Measurements from ENCODE around the gene FAM228B.

DNA sequence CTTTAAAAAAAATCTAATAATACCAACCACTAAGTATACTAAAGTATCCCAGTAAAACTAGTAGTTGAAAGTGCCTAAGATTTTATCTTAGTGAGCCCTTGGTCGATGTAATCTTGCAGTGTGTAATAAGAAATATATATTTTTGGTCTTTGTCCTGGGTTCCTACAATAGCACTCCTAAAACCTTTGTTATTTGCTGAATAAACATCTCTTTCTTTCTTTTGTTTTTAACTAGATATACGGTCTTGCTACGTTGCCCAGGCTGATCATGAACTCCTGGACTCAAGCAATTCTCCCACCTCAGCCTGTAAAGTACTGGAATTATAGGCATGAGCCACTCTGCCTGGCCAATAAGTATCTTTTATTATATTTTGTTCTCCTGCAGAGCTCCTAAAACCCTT, 36.2 kb upstream of the FAM228B start:
- TF ChIP-seq TAF1 (IDR thresholded peaks at IDR 0.05; ENCODE audit: low read depth) (no peak), CREB1 (IDR thresholded peaks at IDR 0.05; ENCODE audit: low read depth) (no peak)
